GM21360 (cell line): ENCODE data around the gene RGS3.

Experiments used
- ATAC-seq: cut with Tn5 transposase; IDR thresholded peaks from one replicate; pipeline ENCODE4 v1.9.1; 2021; ENCODE audit warnings: mild to moderate bottlenecking, moderate library complexity; ENCODE audit not compliant: unreplicated experiment

RGS3 gene

DNA sequence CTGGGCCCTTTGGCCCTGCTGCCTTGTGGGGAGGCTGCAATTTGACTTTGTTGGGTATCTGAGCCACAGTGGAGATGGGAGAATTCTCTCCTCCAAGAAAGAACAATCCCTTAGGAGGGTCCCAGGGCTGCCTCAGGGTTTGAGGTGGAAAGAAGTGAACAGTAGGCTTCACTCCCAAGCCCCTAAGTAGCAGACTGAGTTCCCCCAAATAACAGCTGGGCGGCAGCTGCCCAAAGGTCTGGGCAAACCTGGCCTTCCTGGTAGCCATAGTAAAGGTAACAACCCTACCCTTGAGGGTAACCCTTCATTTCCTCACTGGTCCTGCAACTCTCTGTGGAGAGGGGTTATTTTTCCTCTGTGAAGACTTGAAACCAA is 746 bp downstream of the RGS3 start:
- ATAC-seq, result no peak

DNA sequence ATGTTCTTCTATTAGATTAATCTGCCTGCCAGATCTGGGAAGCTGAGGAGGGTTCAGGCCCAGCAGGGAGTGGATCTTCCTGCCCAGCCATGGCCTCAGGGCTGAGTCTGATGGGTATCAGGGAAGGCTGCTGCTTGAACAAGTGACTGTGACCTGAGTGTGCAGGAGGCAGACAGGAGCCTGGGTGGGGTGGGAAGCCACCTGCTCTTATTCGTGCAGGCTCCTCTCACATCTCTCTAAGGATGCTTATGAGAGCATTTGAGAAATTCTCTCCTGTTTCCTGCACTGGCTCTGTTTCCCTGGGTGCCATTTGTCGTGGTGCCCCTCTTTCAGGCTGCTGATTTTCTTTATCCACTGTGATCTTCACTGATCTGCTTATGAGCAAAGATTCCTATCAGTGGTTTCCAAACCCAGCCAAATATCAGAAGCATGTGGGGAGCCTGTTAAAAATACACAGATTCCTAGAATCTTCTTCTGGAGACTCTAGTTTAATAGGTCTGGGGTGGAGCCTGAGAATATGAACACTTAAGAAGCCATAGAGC is 2.1 kb downstream of the RGS3 start:
- ATAC-seq, result no peak

DNA sequence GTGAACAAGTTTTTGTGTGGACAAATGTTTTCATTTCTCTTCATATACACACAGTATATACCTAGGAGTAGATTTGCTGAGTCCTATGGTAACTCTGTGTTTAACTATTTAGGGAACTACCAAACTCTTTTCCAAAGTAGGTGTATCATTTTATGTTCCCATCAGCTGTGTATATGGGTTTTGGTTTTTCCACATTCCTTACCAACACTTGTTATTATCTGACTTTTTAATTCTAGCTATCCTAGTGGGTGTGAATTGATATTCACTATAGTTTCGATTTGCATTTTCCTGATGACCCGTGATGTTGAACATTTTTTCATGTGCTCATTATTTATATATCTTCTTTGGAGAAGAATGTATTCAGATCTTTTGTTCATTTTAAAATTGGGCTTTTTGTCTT is 3.7 kb downstream of the RGS3 start:
- ATAC-seq, result no peak

DNA sequence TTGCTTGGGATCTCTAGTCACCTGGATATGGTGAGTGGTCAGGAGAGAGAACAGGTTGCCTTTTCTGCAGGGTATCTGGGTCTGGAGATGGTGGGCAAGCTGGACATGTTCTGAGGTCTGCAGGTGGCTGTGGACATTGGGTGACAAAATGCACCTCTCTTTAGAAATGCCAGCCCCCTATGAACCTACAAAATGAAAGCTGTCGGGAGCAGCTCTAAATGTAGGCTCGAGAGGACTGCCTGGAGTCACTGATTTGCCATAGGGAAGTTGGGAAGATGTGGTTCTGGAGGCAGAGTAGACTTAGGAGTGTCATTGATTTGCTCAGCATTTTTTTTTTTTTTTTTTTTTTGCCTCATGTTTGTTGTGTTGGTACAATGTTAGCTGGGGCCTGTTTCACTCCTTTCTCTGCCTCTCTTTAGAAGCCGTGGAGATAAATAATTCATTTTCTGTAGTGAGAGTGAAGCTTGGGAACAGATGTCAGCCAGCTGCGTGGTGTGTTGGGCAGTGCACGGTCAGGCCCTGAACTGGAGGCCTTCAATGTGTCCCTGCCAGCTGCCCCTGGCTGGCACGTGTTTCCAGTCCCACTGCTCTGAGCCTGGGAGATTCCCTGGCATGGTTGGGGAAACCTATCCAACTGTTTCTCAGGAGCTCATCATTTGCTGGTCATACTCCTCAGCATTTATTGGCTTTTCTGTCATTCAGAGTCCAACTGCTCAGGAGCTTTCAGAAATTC is 5.4 kb downstream of the RGS3 start:
- ATAC-seq, result no peak

DNA sequence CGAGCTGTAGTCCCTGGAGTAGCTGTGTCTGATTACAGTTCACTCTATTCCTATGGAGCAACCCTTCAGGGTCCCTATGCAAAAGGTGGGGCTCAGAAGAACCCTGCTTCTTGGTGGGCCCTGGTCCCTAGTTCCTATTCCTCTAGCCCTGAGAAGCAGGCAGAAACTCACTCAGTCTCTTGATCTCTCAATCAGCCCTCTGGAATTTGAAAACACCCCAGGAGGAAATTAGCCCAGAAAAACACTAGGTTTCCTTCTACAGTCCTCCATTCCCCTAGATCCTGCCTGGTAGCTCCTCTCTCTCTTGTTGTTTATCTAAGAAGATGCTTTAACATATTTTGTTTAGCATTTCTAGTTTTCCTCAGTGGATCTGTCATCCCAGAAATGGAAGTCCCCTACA is 7.6 kb downstream of the RGS3 start:
- ATAC-seq, result no peak

DNA sequence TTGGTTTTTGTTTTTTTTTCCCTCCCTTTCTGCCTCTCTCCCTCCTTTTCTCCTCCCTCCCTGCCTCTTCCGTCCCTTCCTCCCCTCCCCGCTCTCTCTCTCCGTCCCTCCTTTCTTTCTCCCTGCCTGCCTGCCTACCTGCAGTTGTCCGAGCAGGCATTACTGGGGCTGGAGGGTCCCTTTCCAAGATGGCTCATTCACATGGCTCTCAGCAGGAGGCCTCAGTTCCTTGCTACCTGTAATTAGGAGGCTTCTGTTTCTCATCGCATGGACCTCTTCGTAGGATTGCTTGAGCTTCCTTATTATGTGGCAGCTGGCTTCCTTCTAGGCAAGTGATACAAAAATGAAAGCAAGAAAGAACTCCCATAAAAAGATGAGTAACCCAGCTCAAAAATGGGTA is 8.0 kb downstream of the RGS3 start:
- no peak for ATAC-seq

DNA sequence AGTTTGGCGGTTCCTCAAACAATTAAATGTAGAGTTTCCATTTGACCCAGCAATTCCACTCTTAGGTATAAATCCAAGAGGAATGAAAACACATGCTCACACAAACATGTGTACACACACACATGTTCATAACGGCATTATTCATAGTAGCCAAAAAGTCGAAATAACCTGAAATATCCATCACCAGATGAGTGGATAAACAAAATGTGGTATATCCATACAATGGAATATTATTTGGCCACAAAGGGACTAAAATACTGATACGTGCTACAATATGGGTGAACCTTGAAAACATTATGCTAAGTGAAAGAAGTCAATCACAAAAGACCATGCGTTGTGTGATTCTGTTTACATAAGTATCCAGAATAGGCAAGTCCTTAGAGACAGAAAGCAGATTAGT is 8.7 kb downstream of the RGS3 start:
- ATAC-seq, result no peak

DNA sequence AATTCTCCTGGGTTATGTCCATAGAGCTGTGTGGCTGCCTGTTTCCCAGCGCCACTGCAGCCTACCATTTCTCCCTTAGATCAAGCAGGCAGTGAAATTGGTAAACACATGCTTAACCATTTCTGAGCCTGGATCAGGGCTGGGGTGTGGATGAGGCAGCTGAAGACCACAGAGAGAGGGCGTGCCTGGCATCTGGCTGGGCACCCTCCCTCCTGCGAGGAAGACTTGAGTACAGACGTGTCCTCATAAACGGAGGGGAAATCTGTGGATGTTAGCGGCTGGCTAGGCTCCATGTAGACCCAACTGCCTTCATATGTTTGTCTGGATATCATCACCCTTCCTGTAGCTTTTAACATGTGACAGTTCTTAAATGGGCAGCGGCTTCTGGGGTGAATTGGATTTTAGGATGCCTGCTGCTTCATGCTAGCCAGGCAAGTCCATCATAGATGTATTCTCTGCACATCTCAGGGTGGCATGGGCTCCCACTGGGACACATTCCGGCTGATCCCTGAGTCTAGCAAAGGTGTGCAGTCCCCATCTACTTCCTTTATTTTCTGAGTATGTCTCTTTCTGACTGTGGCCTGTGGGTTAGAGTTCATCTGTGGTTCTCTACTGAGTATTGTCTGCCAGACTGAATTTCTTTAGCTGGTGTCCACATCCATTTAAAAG is 11.0 kb downstream of the RGS3 start:
- no peak for ATAC-seq

DNA sequence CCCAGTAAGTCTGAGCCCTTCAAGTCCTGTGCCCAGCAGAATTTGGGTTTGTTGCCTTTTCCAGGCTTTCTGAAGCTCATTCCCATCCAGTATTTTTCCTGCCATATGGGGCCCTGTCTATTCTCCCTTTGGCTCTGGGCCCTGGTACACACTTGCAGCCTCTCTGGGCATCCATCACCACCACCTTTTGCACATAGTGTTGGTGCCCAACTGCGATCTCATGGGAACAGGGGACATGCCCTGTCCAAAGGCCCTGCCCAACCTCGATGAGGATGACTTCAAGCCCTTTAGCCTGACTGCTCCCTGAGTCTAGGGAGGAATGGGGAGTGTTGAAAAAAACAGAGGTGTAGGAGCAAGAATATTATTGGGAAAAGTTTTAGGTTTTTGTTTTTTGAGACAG is 11.5 kb downstream of the RGS3 start:
- ATAC-seq, result no peak

DNA sequence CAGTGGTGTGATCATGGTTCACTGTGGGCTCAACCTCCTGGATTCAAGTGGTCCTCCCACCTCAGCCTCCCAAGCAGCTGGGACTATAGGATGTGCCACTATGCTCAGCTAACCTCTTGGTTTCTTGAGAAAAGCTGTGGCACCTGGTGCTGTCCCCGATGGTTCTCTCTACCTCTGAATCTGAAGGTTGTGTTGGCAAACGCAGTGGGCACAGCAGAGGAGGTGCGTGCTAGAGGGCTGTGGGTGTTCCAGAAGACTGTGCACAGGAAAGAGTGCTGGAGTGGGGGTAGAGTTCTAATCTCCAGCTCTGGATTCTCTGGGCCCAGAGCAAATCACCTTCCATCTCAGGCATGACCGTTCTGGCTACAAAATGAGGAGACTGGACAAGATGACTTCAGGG is 12.5 kb downstream of the RGS3 start:
- ATAC-seq, result no peak

DNA sequence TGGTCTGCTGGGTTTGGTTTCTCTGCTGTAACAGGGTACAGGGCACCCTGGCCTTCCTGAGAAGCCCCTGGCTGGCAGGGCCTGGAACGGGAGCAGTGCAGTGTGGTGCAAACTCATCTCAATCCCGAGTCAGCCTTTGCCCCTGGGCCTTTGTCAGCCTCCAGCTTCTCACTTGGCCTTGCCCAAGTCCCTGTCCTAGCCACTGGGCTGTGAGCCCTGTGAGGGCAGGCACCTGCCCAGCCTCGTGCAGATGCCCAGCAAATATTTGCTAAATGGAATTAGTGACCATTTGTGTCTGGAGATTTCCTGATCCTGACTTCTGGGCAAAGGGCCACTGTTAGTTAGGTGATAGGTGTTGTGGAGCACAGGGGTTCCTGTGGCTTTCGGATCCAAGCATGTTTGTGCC is 13.0 kb downstream of the RGS3 start:
- no peak for ATAC-seq

DNA sequence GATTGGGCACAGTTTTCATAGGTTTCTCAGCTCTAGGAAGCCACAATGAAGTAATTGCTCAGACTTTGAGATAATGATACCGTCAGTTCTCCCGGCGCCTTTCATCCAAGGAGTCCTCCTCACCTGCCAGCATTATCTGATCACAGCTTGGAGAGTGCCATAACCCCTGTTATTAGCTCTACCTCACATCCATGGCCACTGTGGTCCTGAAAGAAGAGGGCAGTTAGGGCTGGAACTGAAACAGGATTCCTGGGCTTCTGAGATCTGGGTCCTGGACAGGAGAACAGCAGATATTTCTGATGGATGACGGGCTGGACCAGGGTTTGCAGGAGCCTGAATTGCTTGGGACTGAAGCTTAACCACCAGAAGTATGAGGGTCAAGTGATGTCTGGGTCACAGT is 13.5 kb downstream of the RGS3 start:
- no peak for ATAC-seq

DNA sequence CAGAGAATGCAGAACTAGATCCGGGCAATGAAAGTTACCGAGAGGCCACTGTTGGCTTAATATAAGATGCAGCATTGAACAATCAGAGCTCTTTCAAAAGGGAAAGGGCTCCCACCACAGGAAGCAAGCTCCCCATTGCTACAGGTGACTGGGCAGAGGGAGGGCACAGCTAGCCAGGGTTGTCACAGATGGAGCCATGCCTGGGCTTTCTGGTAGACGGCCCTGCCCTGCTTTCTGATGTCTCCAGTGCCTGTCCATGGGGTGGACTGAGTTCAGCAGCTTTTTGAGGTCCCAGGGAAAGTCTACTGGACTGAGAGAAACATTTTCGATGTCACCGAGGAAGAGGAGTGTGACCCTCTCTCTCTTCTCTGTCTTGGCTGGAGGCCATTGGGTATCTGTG is 14.1 kb downstream of the RGS3 start:
- no peak for ATAC-seq

DNA sequence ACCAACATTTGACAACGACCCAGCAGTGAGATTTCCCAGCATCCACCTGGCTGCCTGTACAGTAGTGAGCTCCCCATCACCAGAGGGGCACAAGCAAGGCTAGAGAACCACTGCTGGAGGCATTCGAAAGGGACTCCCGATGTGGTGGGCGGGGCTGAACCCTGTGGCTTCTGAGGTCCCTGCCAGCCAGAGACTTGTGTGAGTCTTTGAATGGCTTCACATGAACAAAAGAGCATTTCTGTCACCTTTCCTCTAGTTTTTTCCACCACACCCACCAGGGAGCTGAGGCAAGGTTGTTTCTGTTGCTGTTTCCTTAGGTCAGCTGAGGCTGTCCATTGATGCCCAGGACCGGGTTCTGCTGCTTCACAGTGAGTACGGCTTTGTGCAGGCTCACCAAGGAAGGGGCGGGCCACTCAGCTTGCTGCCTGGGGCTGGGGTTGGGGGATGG is 15.7 kb downstream of the RGS3 start:
- no peak for ATAC-seq

DNA sequence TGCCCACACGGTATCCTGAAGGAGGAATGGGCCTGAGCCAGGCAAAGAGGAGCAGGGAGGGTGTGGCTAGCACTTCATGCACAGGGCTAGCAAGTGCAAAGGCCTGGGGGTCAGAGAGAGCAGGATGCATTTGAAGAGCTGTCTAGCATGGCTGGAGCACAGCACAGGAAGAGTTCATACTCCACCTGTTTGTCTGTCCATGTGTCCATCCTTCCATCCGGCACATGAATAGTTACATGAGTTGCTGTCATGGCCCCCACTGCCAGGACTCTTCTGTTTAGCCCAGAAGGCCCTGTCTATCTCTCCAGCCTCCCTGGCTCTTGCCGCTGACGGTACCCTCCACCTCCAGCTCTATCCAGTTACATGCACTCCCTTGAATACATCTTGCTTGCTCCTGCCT is 17.1 kb downstream of the RGS3 start:
- no peak for ATAC-seq

DNA sequence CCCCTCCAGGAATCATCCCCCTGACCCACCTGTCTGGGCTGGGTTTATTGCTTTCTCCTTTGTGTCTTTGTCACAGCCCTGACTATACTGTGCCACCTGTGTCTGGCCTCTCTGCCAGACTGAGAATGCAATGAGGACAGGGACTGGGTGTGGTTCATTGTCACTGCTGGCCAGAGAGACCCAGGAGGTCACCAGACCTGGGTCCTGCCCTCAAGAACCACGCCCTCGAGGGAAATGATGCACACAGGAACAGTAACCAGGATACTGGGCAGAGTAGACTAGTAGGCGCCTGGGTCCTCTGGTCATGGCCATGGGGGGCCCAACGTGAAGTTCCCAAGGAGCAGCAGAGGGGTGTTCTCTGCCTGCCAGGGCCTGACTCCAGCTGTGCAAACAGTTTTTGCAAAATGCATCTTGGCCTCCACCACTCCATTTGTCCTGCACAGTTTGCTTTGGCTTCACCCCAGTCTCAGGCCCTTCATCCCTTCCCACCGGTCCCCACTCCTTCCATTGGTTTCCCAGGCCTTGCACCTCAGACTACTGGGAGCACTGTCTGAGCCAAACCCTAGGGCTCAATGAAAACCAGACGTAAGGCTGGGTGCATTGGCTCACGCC is 17.8 kb downstream of the RGS3 start:
- no peak for ATAC-seq

DNA sequence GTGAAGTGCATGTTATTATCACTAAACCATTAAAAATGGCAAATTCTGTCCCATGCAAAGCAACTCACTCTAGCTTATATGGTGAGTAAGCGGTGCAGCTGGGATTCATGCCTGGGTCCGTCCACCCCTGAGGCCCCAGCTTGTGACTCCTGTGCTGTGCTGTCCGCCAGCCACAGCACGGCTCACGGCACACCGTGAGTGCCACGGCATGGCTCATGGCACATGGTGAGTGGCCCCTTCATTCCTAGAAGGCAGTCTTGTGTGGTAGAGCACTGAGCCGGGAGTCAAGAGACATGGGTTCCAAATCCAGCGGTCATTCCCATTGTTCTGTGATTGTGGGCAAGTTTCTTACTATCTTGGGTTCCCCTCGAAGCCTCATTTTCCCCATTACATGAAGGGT is 18.8 kb downstream of the RGS3 start:
- no peak for ATAC-seq

DNA sequence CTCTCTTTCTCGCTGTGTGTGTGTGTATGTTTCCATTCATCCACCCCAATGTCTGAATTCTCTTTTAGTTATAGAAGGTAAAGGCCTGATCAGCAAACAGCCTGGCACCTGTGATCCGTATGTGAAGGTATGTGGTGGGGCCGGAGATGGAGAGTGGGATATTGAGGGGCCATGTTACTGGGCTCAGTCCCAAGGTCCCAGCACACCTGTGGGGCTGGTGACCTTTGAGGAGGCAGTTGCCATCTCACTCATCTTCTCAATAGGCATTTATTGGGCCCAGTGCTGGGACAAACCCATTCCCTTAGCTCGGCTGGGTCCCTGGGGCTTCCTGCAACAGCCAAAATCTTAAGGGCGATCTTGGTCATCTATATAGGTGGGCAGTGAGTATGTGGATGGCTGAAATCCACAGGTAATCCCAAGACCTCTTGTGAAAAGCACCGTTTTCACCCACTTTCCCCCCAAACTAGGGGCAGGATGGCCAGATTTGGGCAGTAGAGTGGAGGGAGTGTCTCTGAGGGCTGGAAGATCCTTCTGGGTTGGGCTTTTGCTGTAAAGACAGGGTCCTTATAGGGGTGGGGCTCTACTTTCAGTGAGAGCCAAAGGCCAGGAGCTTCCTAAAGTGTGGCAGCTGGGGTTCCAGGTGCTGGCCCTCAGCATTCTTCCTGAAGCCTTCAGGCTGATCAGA is 19.6 kb downstream of the RGS3 start:
- ATAC-seq, result no peak

DNA sequence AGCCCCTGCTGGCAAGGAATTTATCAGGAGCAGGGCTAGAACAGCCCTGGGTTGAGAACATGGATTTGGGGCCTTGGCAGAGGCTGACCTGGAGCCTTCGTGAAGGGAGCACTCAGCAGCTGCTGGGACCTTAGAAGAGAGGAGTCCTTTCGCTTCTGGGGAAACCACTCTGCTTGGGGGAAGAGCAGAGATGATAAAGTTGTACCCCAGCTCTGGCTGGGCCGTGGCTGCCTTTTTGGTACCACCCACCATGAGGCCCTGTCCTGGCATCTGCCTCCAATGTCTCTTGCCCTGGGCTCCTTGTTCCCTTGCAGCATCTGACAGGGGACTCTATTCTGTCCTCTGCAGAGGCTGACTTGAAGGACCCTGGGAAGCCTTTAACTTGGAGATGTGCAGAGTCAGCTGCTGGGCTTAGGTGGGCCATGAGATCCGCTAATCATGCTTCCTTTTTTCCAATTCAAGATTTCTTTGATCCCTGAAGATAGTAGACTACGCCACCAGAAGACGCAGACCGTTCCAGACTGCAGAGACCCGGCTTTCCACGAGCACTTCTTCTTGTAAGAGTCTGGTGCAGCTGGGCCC is 20.2 kb downstream of the RGS3 start:
- no peak for ATAC-seq

DNA sequence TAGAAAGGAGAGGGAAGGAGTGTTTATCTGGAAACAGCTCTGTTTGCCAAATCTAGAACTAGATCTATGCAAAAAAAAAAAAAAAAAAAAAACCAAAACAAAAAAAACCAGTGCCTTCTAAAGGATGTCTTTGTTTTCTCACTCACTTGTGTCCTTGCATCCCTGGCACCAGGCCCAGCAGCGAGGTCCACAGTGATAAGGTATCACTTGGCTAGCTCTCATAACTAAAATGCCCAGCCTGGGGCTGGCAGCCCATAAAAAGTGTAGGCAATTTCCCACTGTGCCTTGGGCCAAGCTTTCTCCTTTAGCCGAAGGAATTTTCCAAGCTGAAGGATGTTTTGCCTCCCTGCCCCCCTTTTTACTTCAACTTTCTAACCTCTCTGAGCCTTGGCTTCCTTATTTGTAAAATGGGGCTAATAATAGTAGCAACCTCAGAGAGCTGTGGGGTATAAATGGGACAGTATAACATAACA is 20.8 kb downstream of the RGS3 start:
- ATAC-seq, result no peak

DNA sequence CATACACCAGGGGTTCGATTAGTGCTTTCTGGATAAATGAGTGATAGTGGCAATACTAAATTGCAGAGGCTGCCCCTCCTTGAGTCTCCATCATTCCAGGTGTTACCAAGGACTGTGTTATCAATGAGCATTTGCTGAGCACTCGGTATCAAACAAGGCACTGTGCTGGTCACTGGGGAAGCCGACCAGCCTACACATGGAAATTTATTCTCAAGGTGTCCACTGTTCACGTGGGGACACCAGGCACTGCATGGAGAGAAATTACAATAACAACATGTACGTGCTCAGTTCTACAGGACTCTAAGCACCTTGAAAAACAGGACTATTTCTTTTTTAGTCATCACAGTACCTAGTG is 22.2 kb downstream of the RGS3 start:
- no peak for ATAC-seq
